Measurements from ENCODE around the gene SFT2D3.
A peak's percentile ranks its signal among the peaks of the same experiment; 100 is the strongest.

The SFT2D3 gene

DNA sequence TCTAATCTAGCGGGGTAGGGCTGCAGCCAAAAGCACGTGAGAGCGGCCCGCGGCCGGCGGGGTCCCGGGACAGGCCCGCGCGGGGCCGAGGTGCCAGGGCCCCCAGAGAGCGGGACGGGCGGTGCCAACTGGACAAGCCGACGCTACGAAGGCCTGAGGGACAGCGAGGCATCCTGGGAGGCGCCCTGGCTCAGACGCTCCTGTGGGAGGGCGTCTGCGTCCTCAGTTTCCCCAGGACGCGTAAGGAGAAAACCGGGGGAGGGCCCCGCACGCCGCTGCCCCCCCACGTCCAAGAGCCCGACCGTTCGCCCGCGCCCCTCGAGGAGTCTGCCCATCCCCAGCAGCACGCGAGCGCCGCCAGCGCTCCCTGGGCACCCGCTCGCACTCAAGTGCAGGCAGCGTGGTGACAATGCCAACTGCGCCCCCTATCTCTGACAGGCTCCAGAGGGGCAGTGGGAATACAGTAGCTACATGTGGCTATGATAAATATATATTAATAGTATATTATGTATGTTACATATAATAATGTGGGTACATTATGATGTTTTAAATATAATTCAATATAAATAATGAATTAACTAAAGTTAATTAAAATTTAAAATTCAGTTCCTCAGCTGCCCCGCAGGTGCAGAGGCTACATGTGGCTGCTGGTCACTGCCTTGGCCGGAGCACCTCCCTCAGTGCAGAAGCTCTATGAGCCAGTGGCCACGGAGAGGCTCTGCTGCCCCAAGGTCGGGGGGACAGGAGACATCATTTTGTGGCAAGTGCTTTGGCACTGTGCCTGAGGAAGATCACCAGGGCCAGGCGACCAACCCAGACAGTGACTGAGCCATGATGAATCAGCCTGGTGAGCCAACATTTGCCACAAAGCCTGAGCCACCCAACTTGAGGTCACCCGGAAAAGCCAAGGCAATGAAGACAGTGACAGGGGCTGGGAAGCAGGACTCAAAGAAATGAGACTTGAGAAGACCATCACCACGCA is 5.5 kb upstream of the SFT2D3 start:
- DNase-seq (ENCODE audit: low read depth): peak; percentile 43
- TF ChIP-seq, protein P1, sequence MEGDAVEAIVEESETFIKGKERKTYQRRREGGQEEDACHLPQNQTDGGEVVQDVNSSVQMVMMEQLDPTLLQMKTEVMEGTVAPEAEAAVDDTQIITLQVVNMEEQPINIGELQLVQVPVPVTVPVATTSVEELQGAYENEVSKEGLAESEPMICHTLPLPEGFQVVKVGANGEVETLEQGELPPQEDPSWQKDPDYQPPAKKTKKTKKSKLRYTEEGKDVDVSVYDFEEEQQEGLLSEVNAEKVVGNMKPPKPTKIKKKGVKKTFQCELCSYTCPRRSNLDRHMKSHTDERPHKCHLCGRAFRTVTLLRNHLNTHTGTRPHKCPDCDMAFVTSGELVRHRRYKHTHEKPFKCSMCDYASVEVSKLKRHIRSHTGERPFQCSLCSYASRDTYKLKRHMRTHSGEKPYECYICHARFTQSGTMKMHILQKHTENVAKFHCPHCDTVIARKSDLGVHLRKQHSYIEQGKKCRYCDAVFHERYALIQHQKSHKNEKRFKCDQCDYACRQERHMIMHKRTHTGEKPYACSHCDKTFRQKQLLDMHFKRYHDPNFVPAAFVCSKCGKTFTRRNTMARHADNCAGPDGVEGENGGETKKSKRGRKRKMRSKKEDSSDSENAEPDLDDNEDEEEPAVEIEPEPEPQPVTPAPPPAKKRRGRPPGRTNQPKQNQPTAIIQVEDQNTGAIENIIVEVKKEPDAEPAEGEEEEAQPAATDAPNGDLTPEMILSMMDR (IDR thresholded peaks at IDR 0.05; ENCODE audit: low read length, missing control alignments): peak; percentile 41
- H3K4me3 ChIP-seq (replicated peaks; ENCODE audit: low read depth, low read length): peak overlapping the region; percentile 24

DNA sequence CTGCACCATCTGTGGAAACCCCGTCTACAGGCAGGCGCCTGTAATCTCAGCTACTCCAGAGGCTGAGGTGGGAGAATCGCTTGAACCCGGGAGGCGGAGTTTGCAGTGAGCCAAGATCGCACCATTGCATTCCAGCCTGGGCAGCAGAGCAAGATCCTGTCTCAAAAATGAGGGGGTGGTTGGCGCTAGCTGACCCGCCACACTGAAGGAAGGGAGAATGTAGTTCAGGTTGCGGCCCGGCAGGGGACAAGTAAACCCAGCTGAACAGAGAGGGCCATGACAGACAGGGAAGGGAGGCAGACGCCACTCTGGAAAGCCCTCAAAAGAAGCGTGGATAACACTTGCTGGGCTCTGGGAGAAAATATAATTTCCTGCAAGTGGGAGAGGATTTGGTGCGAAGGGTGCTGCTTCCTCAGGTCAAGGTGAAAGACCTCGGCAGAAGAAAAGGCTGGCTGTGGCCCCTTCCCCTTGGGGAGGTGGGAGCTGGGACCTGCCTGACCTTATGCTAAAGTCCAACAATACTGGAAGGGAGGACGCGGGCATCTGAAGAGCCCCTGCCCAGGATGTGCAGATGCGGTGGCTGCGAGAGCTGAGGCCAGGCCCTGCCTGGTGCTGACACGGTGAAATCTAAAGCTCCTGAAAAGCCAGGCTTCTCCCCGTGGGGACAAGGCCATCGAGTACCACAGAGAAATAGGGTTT is 3.7 kb upstream of the SFT2D3 start:
- no peak for DNase-seq (ENCODE audit: low read depth)
- H3K4me3 ChIP-seq (replicated peaks; ENCODE audit: low read depth, low read length): no peak overlapping the region
- TF ChIP-seq, protein P1 (IDR thresholded peaks at IDR 0.05; ENCODE audit: low read length, missing control alignments): no peak

DNA sequence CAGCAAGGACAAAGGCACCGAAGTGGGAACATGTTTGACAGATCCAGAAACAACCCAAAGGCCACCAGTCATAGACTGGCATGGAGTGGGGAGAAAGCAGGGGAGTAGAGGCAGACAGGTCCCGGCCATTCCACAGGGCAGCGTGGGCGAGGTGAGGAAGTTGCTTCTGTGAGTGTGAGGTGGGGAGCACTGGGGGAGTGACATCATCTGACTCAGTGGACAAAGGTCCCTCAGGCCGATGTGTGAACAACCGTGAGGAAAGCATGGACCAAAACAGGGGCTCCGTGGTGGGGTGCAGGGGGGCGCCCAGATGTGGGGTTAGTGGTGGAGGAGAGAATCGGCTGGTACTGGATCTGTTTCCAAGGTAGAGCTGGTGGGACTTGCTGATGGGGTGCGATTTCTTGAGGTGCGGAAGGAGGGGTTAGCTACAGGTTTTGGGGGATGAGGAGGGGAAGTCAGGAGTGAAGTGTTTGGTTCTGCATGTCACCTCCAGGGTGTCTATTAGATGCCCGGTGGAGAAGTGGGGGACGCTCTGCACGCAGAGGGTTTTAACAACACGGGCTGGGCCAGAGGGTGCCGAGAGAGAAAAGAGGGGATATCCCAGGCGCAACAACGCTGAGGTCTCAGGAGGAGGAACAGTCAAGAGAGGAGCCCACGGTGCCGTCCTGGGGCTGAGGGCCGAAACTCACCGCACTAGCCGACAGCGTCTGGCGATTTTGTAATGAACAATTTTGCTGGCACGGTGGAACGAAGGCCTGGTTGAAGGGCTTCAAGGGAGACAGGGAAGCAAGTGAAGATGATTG is 2.5 kb upstream of the SFT2D3 start:
- DNase-seq (ENCODE audit: low read depth): no peak
- TF ChIP-seq, protein P1 (IDR thresholded peaks at IDR 0.05; ENCODE audit: low read length, missing control alignments): no peak
- H3K4me3 ChIP-seq (replicated peaks; ENCODE audit: low read depth, low read length): no peak overlapping the region

DNA sequence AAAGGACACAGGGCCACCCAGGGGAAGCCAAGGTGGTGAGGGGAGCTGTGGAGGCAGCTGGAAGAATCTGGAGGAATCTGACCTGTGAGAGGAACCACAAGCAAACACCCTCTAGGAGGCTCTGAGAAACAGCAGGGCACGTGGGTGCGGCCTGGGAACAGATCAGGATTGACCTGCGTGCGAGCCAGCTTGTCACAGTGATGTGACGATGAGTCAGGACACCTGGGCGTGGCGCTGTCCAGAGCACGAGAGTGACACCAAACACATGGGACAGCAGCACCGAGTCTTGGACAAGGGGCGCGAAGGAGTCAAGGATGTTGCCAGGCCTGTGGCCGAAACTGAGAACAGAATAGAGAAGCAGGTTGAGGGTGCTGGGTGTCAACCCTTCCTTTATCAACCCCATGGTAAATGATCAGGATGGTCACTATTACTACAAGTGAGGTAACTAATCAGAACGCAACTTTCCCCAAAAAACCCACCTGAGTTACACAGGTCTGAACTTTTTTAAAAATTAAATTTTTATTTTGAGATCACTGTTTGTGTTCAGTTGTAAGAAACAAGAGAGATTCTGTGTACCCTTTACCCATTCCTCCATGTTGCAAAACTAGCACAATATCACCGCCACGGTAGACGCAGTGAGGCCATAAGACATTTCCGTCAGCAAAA is 637 bp upstream of the SFT2D3 start:
- DNase-seq (ENCODE audit: low read depth): no peak
- TF ChIP-seq, protein P1 (IDR thresholded peaks at IDR 0.05; ENCODE audit: low read length, missing control alignments): no peak
- H3K4me3 ChIP-seq (replicated peaks; ENCODE audit: low read depth, low read length): peak overlapping the region; percentile 74

DNA sequence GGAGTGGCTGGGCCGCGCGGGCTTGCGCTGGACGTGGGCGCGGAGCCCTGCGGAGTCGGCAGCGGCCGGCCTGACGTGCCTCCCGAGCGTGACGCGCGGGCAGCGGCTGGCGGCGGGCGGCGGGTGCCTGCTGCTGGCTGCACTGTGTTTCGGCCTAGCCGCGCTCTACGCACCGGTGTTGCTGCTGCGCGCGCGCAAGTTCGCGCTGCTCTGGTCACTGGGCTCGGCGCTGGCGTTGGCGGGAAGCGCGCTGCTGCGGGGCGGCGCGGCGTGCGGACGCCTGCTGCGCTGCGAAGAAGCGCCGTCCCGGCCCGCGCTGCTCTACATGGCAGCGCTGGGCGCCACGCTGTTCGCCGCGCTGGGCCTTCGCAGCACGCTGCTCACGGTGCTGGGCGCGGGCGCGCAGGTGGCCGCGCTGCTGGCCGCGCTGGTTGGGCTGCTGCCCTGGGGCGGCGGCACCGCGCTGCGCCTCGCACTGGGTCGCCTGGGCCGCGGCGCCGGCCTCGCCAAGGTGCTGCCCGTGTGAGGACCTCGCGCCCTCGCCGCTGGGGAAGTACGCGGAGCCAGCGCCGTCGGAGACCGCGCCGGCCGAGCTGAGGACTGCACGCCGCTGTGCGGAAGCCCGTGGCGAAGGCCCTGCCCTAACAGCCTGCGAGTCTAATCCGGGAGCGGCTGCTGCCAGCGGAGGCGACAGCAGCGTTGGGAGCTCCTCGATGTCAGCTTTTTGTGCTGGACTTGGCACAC is 526 bp downstream of the SFT2D3 start:
- peak; percentile 77 for DNase-seq (ENCODE audit: low read depth)
- TF ChIP-seq, protein P1 (IDR thresholded peaks at IDR 0.05; ENCODE audit: low read length, missing control alignments): peak; percentile 18
- H3K4me3 ChIP-seq (replicated peaks; ENCODE audit: low read depth, low read length): peak overlapping the region; percentile 74

Data from fibroblast of pulmonary artery (primary cell).